D721Med (cell line): Measurements from ENCODE around the gene IFT27.

Experiments used
- DNase-seq: peaks from one replicate; pipeline ENCODE4 v3.0.0; 2011; ENCODE audit warnings: low spot score; ENCODE audit not compliant: insufficient read length
- FAIRE-seq: peaks from 2 replicates; lab custom pipeline; 2011; peaks lifted over from hg19 to GRCh38; lab: Jason Lieb, UNC
- CTCF ChIP-seq: IDR thresholded peaks from 2 replicates; pipeline ENCODE4 v1.5.1; 2012; ENCODE audit warnings: mild to moderate bottlenecking, control low read depth; ENCODE audit not compliant: insufficient read depth; ENCODE audit errors: missing control alignments

The IFT27 gene

GRCh38 chr22:36760786-36761185 lies 15.1 kb downstream of the IFT27 start:
- no peak for FAIRE-seq

GRCh38 chr22:36759481-36760159 lies 16.3 kb downstream of the IFT27 start:
- DNase-seq (no peak), FAIRE-seq (no peak)
- TF ChIP-seq CTCF, result no peak

More at GRCh38 chr22:36760786-36761185, 15.1 kb downstream of the IFT27 start:
- no peak for DNase-seq
- TF ChIP-seq CTCF, result no peak

- DNase-seq (no peak), FAIRE-seq (no peak)
- no peak for TF ChIP-seq CTCF
Observed at GRCh38 chr22:36758792-36759271, 17.1 kb downstream of the IFT27 start.

GRCh38 chr22:36757668-36758211 lies 18.2 kb downstream of the IFT27 start:
- DNase-seq, result no peak
- TF ChIP-seq CTCF, result peak; percentile 78
- FAIRE-seq, result no peak

GRCh38 chr22:36756746-36757655 lies 18.9 kb downstream of the IFT27 start:
- no peak for FAIRE-seq
- no peak for TF ChIP-seq CTCF
- DNase-seq, result no peak

- FAIRE-seq (no peak), DNase-seq (no peak)
- TF ChIP-seq CTCF, result no peak
Observed at GRCh38 chr22:36756031-36756430, 19.9 kb downstream of the IFT27 start.
